CD14-positive monocyte (primary cell): ENCODE measurements around the gene DUSP9. TPM values are rescaled to one million over a fixed set of nuclear protein-coding genes. Genes with fewer than 3 reads are reported as not detected.
A peak's percentile ranks its signal among the peaks of the same experiment; 100 is the strongest.

Experiments used
- DNase-seq, 3 donors: peaks; one replicate each; pipeline ENCODE4 v3.0.0-alpha.2; 2011 to 2022
- H2AFZ ChIP-seq: 2 replicates; pipeline ENCODE4 v1.6.0; 2012; ENCODE audit warnings: mild to moderate bottlenecking, low read depth, low read length, inconsistent platforms; ENCODE audit not compliant: insufficient read depth, poor library complexity, severe bottlenecking
- H3K27ac ChIP-seq, 2 donors: 1 replicate in 1 of 2; 2 replicates in 1 of 2; pipeline ENCODE4 v1.5.1; 2012 to 2013; ENCODE audit warnings: low read length in 2 of 2, control low read depth in 1 of 2, inconsistent platforms in 1 of 2, low read depth in 1 of 2, mild to moderate bottlenecking in 1 of 2
- H3K27me3 ChIP-seq, 2 donors: one replicate each; pipeline versions ENCODE4 v1.6.0 to v1.6.1; 2011 to 2013; ENCODE audit warnings: low read length in 2 of 2; ENCODE audit not compliant: control insufficient read depth in 2 of 2, insufficient read depth in 2 of 2
- H3K36me3 ChIP-seq, 2 donors: replicated peaks in 1 of 2; 1 replicate in 1 of 2; 2 replicates in 1 of 2; pipeline versions ENCODE4 v1.5.1 to v1.6.1; 2012 to 2013; ENCODE audit warnings: low read length in 2 of 2, control low read depth in 1 of 2, inconsistent platforms in 1 of 2, mild to moderate bottlenecking in 1 of 2; ENCODE audit not compliant: insufficient read depth in 2 of 2, control insufficient read depth in 1 of 2
- H3K4me1 ChIP-seq, 2 donors: 1 replicate in 1 of 2; 2 replicates in 1 of 2; pipeline versions ENCODE4 v1.5.1 to v1.6.1; 2012 to 2013; ENCODE audit warnings: low read length in 2 of 2, control low read depth in 1 of 2, inconsistent platforms in 1 of 2, mild to moderate bottlenecking in 1 of 2, moderate library complexity in 1 of 2; ENCODE audit not compliant: insufficient read depth in 2 of 2, control insufficient read depth in 1 of 2
- H3K4me2 ChIP-seq: replicated peaks from 2 replicates; pipeline ENCODE3; 2012; ENCODE audit warnings: low read length, moderate library complexity, mild to moderate bottlenecking; ENCODE audit not compliant: poor library complexity, severe bottlenecking; ENCODE audit errors: extremely low read depth
- H3K4me3 ChIP-seq, 3 experiments: fragments of 200-600 bp in 1 of 3; sonication (generic) in 1 of 3; replicated peaks in 1 of 3; 1 replicate in 2 of 3; 2 replicates in 1 of 3; pipeline ENCODE4 v1.5.1; 2011 to 2013; ENCODE audit warnings: low read length in 3 of 3, mild to moderate bottlenecking in 3 of 3, control low read depth in 2 of 3, low read depth in 2 of 3, inconsistent platforms in 1 of 3, moderate library complexity in 1 of 3
- H3K79me2 ChIP-seq: 2 replicates; pipeline ENCODE4 v1.6.0; 2012; ENCODE audit warnings: mild to moderate bottlenecking, control low read depth, inconsistent platforms, low read length, moderate library complexity; ENCODE audit not compliant: insufficient read depth
- H3K9ac ChIP-seq: 2 replicates; pipeline ENCODE4 v1.6.0; 2017; ENCODE audit warnings: low read length, mild to moderate bottlenecking; ENCODE audit not compliant: insufficient read depth, poor library complexity, severe bottlenecking
- H3K9me3 ChIP-seq, 2 donors: replicated peaks in 1 of 2; 1 replicate in 1 of 2; 2 replicates in 1 of 2; pipeline versions ENCODE4 v1.5.1 to v1.6.1; 2012 to 2013; ENCODE audit warnings: low read length in 2 of 2, control low read depth in 1 of 2; ENCODE audit not compliant: control insufficient read depth in 1 of 2, insufficient read depth in 1 of 2
- H4K20me1 ChIP-seq: 2 replicates; pipeline ENCODE4 v1.6.0; 2012; ENCODE audit warnings: mild to moderate bottlenecking, low read length, control low read depth, moderate library complexity; ENCODE audit not compliant: insufficient read depth
- H3K27ac Mint-ChIP-seq, 7 donors: one replicate each; pipeline ENCODE4 v1.8.0; 2020; ENCODE audit warnings: mild to moderate bottlenecking in 7 of 7, mixed read lengths in 7 of 7, moderate library complexity in 6 of 7, inconsistent platforms in 2 of 7
- H3K27me3 Mint-ChIP-seq, 3 donors: one replicate each; pipeline ENCODE4 v1.8.0; 2021 to 2022; ENCODE audit warnings: low read depth in 3 of 3, mild to moderate bottlenecking in 3 of 3, mixed read lengths in 3 of 3, moderate library complexity in 3 of 3, inconsistent platforms in 1 of 3
- H3K36me3 Mint-ChIP-seq, 2 donors: one replicate each; pipeline ENCODE4 v1.8.0; 2020; ENCODE audit warnings: mixed read lengths in 2 of 2, inconsistent platforms in 1 of 2, mild to moderate bottlenecking in 1 of 2
- H3K4me1 Mint-ChIP-seq: one replicate; pipeline ENCODE4 v1.8.0; 2020; ENCODE audit warnings: mild to moderate bottlenecking, mixed read lengths
- H3K4me3 Mint-ChIP-seq, 2 donors: one replicate each; pipeline ENCODE4 v1.8.0; 2020; ENCODE audit warnings: mild to moderate bottlenecking in 2 of 2, mixed read lengths in 2 of 2, moderate library complexity in 1 of 2
- H3K9me3 Mint-ChIP-seq, 7 donors: one replicate each; pipeline ENCODE4 v1.8.0; 2020 to 2022; ENCODE audit warnings: mixed read lengths in 7 of 7, mild to moderate bottlenecking in 6 of 7, moderate library complexity in 6 of 7, inconsistent platforms in 2 of 7
- WGBS: methylation state at CpG from one replicate; pipeline ENCODE4 v1.1.5; 2013; ENCODE audit warnings: missing lambda C conversion rate; ENCODE audit not compliant: insufficient coverage; 5-methylcytosine and 5-hydroxymethylcytosine counted together
- intact Hi-C, 2 donors: fragments of 100-400 bp; cut with micrococcal nuclease; formaldehyde crosslinking; loops; one replicate each; pipeline versions ENCODE4 v1.15.0 to v1.15.1; 2023
- polyA plus RNA-seq, 3 donors: library from polyadenylated mRNA; depleted of rRNA in 1 of 3; unstranded in 2 of 3; stranded (reverse) in 1 of 3; fragments of 300-500 nt in 2 of 3; fragments of >200 nt in 1 of 3; fragmentation: Illumina TruSeq in 2 of 3; gene quantifications; 1 replicate in 2 of 3; 2 replicates in 1 of 3; pipeline ENCODE4 v1.2.3, GENCODE V29; 2012 to 2021
- TF ChIP-seq, protein P1 (sequence below): fragments of 200-600 bp; IDR thresholded peaks from one replicate; pipeline ENCODE4 v1.8.0; 2022; ENCODE audit warnings: antibody characterized with exemption, mild to moderate bottlenecking

Gene DUSP9
- polyA plus RNA-seq, 3 donors, result not detected

DNA sequence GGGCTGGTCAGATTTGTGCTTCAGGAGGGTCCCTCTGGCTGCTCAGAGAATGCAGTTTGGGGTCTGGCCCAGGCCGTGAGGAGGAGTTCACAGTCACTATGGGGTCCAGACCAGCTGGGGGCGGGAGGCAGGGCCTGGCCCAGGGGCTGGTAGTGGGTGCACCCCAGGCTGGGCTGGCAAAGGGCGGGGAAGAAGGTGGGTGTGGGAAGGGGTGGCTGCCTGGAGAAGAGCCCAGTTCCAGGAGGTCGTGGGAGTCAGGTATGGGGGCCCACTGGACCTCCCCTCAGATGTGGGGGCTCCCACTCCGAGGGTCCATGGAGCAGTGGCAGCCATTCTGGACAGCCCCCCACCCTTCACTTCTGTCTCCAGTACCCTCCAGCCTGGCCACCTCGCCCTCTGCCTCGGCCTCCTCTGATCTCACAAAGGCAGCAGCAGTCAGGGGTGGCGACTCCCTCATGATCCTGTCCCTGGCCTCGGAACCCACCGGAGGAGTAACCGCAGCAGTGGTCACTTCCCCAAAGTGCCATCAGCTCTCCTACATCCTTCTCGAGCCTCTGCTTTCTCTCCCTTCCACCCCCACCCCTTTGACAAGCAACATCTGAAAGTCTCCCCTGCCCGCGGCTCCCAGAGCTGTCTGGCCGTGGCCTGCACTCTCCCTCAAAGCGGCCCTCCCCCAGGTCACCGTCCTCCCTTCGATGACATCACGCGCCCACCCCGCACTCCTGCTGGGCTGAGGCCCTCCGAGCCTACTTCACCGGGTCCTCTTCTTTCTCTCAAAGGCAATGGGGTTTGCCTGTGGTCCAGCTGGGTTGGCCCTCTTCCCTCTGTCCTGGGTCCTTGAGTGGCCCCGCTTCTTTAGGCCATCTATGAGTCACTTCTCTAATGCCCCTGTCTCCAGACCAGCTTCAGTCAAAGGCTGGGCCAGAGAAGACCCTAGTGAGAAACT, 39.0 kb downstream of the DUSP9 start:
- WGBS, result 67% methylated on average over 8 of the region's 24 CpGs
- Histone ChIP-seq H4K20me1 (no peaks in the 10 kb centered on the region), H2AFZ (no peak overlapping the region), H3K9ac (no peak overlapping the region), H3K36me3 (no peaks in the 10 kb centered on the region), H3K4me1 (no peaks in the 10 kb centered on the region), H3K79me2 (no peaks in the 10 kb centered on the region), H3K27me3 (peaks cover 4 to 48% of the 10 kb centered on the region in 2 donors), H3K4me3 (no peak overlapping the region), H3K27ac (no peak overlapping the region), H3K4me2 (no peak overlapping the region), H3K9me3 (peaks cover 3 to 10% of the 10 kb centered on the region in 2 donors)
- Mint-ChIP-seq H3K27ac (peak overlapping the region in 1 of 7 donors; percentile 41), H3K4me1 (peaks cover 12% of the 10 kb centered on the region), H3K9me3 (peaks cover 0 to 17% (median 9%) of the 10 kb centered on the region in 7 donors), H3K36me3 (peaks cover 2 to 3% of the 10 kb centered on the region in 2 donors), H3K27me3 (peaks cover 33 to 63% (median 45%) of the 10 kb centered on the region in 3 donors), H3K4me3 (peak overlapping the region in 1 of 2 donors; percentile 46)
- TF ChIP-seq, protein P1, sequence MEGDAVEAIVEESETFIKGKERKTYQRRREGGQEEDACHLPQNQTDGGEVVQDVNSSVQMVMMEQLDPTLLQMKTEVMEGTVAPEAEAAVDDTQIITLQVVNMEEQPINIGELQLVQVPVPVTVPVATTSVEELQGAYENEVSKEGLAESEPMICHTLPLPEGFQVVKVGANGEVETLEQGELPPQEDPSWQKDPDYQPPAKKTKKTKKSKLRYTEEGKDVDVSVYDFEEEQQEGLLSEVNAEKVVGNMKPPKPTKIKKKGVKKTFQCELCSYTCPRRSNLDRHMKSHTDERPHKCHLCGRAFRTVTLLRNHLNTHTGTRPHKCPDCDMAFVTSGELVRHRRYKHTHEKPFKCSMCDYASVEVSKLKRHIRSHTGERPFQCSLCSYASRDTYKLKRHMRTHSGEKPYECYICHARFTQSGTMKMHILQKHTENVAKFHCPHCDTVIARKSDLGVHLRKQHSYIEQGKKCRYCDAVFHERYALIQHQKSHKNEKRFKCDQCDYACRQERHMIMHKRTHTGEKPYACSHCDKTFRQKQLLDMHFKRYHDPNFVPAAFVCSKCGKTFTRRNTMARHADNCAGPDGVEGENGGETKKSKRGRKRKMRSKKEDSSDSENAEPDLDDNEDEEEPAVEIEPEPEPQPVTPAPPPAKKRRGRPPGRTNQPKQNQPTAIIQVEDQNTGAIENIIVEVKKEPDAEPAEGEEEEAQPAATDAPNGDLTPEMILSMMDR, result no peak
- intact Hi-C loops, result no loop called here
- DNase-seq, result peak in 1 of 3 donors; percentile 23

DNA sequence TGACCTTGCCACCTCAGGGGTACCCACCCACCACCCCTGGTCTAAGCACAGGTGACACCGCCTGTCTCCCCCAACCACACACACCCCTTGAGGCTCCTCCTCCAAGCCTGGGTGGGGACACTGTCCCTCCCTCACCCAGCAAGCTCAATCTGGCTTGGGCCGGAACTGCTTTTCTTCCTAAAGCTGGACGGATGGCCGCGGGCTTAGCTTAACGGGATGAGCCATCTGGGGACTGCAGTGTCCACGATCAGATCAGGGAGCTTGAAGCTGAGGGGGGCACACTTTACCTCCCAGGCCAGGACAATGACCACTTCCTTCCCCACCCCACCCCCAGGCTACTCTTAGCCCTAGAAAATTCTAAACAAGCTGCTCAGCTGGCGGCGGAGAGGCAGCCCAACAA, 39.7 kb downstream of the DUSP9 start:
- H3K4me2 ChIP-seq, result no peak overlapping the region

More for the DNA sequence above, 39.7 kb downstream of the DUSP9 start:
- peak overlapping the region in 1 of 2 donors; percentile 26 for H3K4me3 Mint-ChIP-seq
- peaks cover 33 to 70% (median 47%) of the 10 kb centered on the region in 3 donors for H3K27me3 Mint-ChIP-seq
- H3K36me3 Mint-ChIP-seq, result peaks cover 2 to 3% of the 10 kb centered on the region in 2 donors
- H3K4me1 ChIP-seq, result no peaks in the 10 kb centered on the region
- peaks cover 4 to 51% of the 10 kb centered on the region in 2 donors for H3K27me3 ChIP-seq
- peaks cover 12% of the 10 kb centered on the region for H3K4me1 Mint-ChIP-seq
- WGBS, result 75% methylated on average over 5 of the region's 9 CpGs
- H3K9ac ChIP-seq, result no peak overlapping the region
- TF ChIP-seq, protein P1, result no peak
- peaks cover 3 to 10% of the 10 kb centered on the region in 2 donors for H3K9me3 ChIP-seq
- no peak overlapping the region for H3K27ac ChIP-seq
- no peaks in the 10 kb centered on the region for H3K79me2 ChIP-seq
- DNase-seq, result no peak
- peaks cover 0 to 17% (median 9%) of the 10 kb centered on the region in 7 donors for H3K9me3 Mint-ChIP-seq
- no peaks in the 10 kb centered on the region for H4K20me1 ChIP-seq
- H3K36me3 ChIP-seq, result no peaks in the 10 kb centered on the region
- intact Hi-C loops, result no loop called here
- no peak overlapping the region for H3K4me3 ChIP-seq
- H3K27ac Mint-ChIP-seq, result no peak overlapping the region
- no peak overlapping the region for H2AFZ ChIP-seq
